Left renal cortex interstitium (tissue), 4 donors: Measurements from ENCODE around the gene CDC42EP4. TPM values are rescaled to one million over a fixed set of nuclear protein-coding genes. Genes with fewer than 3 reads are reported as not detected.

Source experiments
- DNase-seq, 4 donors: peaks; one replicate each; pipeline ENCODE4 v3.0.0-alpha.2; 2013; ENCODE audit warnings: low read depth in 4 of 4, low spot score in 2 of 4, missing footprints in 1 of 4
- polyA plus RNA-seq, 4 donors: library from polyadenylated mRNA; unstranded; fragments of 120-200 nt; gene quantifications; one replicate each; pipeline ENCODE4 v1.2.1, GENCODE V29; 2013; ENCODE audit not compliant: insufficient read length in 4 of 4

CDC42EP4 gene
- polyA plus RNA-seq, 4 donors = 40.0 to 65.0 (median 51.3) TPM

GRCh38 chr17:73262676-73263642, 48.8 kb downstream of the CDC42EP4 start:
- DNase-seq = no peak

GRCh38 chr17:73261952-73262675, 49.7 kb downstream of the CDC42EP4 start:
- no peak for DNase-seq

DNA sequence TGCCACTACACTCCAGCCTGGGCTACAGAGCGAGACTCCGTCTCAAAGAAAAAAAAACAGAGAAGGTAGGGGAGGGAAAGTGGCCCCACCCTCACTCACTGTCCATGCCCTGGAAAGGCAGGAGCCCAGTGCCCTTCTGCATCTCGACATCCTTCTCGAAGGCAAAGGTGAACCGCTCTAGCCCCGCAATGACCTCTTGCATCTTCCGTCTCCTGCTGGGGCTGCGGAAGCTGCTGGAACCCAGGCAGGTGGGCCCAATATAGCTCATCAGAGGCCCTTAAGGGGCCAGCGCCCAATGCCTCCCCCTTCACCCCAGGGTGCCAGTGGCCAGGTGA, 50.2 kb downstream of the CDC42EP4 start, which contains the start of gene CPSF4L:
TSS of gene CPSF4L (minus strand) at position 264 of the 335 bp plus-strand sequence. CDS start at position 202, 62 bp downstream.
- DNase-seq = no peak

DNA sequence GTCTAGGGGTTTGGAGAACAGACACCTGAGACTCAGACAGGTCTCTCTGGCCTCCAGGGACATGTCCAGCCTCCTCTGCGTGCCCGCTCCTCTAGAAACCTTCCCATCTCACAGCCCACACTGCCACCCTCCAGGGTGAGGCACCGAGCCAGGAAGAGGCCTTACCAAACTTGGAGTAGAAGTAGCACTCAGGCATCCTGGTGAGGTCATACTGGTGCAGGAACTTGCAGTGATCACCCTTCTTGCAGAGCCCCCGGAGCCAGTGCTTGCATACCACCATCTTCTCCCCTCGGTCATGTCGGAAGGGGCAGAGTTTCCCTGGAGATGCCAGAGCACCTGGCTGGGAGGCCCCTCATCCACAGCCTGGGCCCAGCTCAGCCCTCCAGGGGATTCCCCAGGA, 54.3 kb downstream of the CDC42EP4 start:
- no peak for DNase-seq

- no peak for DNase-seq
These were observed 55.6 kb downstream of the CDC42EP4 start for GRCh38 chr17:73256220-73256619.

DNA sequence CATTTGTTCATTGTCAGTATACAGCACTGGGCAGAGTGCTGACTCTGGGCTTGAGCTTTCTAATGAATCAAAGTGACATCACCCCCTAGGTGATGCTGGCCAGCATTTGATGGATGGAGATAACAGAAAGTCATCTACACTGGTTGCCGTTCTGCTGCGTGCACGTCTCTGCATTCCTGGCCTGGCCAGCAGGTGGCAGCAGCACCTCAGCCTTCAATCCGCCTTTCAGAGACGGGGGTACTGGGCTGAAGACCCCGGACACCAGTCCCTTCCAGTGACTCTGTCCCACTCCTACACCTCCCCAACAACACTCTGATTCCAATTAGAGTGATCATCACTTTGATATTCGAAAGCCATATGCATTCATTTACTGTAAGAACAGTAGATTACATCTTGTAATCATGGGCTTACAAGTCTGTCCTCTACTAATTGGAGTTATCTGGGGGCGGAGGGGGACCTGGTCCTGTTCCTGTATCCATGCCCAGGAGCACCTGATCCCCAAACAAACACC, 56.1 kb downstream of the CDC42EP4 start:
- DNase-seq = no peak

DNA sequence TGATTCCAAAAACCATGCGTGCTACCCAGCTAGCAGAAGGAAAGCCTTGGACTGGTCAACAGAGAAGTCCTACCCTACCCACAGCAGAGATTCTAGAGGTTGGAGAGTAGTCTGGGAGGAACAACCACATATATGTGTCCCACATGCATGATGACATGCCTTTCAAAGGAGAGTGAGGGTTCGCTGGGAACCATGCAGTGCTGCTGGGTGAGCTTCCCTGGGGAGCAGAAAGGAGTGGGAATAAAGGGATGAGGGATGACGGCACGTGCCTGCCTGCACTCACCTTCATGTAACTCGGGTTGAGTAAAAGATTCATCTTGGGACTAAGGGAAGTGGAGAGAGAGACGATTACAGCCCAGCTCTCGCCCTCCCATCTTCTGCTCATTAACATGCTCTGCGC, 59.9 kb downstream of the CDC42EP4 start:
- no peak for DNase-seq

DNA sequence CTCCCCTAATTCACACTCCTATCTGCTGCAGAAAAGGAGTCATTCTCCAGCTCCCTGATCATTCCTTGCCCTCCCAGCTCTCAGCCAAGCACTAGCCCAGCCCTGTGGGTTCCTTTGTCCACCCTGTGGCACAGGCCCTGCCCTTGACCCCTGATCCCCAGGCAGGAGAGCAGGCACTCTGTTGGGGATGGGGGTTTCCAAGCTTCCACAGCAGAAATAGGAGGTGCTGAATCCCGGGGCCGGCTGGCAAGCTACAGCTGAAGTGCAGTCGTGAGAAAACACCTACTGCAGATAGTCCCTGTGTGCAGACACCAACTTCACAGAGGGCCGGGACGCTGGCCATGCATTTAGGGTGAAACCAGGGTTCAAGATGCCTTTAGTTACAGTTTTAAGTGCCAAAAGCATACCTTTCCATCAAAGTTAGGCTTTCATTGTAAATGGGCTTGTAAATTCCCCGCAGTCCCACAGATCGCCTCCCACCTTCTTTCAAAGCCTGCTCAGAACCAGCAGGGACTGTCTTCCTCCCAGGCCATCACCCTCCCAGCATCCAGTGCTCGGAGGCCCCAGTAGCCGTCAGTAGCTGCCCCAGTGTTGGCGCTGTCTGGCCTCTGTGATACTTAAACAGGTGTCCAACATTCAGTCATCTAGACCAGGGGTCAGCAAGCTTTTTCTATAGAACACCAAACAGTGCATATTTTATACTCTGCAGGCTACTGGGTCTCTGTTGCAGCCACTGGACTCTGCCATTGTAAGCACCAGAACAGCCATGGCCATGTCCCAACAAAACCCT, 60.8 kb downstream of the CDC42EP4 start:
- DNase-seq = no peak

- DNase-seq = no peak
These were observed 62.1 kb downstream of the CDC42EP4 start for GRCh38 chr17:73249700-73250099.

DNA sequence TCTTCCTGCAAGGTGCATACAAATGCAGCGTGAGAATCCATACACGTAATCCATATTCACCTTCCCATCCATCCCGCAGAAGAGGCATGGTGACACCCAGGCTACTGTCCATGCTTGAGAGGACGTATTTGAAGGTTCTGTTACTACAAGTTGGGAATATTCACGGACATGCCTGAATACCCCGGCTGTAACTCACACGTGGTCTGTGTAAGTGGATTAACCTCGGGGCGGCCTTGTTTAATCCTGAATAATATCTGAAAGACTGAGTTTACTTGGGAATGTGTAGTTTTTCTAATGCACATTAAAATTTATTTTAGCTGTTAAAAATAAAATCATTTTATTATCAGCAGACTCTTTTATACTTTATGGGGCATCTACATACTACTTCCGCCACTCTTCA, 63.3 kb downstream of the CDC42EP4 start:
- no peak for DNase-seq

DNA sequence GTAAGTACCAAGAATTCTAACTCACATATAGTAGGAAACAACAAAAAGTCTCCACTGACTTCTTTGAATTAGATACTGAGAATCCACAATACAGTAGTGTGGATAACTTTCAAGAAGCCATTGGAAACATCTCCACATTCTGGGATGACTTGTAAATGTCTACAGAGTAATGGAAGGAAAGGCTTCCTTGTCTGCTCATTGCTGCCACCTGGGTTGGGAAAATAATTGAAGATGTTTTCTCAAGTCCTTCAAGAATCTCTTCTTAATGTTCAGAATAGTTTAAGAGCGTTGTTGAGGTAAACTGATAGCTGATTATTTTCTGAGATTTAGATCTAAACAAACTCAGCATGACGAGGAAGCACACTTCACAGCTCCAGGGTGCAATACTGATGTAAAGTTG, 64.1 kb downstream of the CDC42EP4 start:
- DNase-seq = no peak

GRCh38 chr17:73240561-73240960, 71.2 kb downstream of the CDC42EP4 start:
- no peak for DNase-seq

GRCh38 chr17:73237714-73238113, 74.1 kb downstream of the CDC42EP4 start:
- DNase-seq = no peak

DNA sequence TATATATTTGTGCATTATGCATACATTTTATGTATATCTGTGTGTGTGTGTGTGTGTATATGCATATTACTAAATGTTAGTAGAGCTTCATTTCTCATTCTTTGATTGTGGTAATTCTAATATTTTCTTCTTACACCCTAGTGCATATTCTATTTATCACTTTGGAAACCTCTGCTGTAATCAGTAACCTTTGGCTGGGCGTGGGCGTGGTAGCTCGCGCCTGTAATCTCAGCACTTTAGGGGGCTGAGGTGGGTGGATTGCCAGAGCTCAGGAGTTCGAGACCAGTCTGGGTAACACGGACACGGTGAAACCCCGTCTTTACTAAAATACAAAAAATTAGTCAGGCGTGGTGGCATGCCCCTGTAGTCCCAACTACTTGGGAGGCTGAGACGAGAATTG, 77.1 kb downstream of the CDC42EP4 start:
- no peak for DNase-seq

Other genes with a start within 250 kb of the CDC42EP4 start
- gene SLC39A11, start 219.3 kb downstream of the CDC42EP4 start, polyA plus RNA-seq = 10 to 100 TPM; 23.6 to 28.4 (median 26.0) TPM
- gene SSTR2, start 147.0 kb downstream of the CDC42EP4 start, polyA plus RNA-seq = 1 to 10 TPM; 1.6 to 3.2 (median 2.3) TPM
- 10 to 100 TPM; 41.0 to 68.2 (median 54.7) TPM for gene COG1, start 118.9 kb downstream of the CDC42EP4 start, polyA plus RNA-seq
- under 1 TPM in 1 of 4 donors, not detected in 3; 0.08 TPM for gene CPSF4L, start 50.1 kb downstream of the CDC42EP4 start, polyA plus RNA-seq